ENCODE results near the gene MGAT4B. TPM values are rescaled to one million over a fixed set of nuclear protein-coding genes. Genes with fewer than 3 reads are reported as not detected.

The MGAT4B gene
- total and polyA plus RNA-seq, 2 donors (not counting 1 experiment from before 2014, with no cell fraction given) = 157 to 172 TPM

DNA sequence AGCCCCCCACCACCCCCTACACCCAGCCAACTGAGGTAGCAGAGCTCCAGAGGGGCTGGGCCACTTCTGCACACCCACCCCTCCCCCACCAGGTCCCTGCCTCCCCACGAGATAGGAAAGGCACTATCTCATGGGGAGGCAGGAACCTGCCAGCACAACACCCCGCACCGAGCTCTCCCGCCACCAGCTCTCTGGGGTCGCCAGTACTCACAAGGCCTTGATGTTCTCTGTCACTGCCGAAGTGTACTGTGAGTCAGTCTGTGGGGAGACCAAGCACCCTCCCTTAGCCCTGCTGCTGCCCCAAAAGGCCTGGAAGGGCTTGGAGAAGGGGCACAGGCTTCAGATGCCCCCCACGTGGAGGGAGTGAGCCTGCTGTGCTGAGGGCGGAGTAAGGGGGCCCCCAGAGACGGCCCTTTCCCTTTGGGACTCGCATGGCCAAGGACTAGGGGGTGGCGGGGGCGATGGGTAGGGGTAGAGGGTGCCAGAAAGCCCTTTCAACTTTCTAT is 5.9 kb downstream of the MGAT4B start:
- no peak overlapping the region for H2AFZ ChIP-seq (ENCODE audit: low read length)
- peaks cover 14% of the 10 kb centered on the region for H3K4me1 ChIP-seq (ENCODE audit: control insufficient read depth, extremely low read depth, insufficient read depth, low read length)
- H4K20me1 ChIP-seq (ENCODE audit: control insufficient read depth, extremely low read depth, insufficient read depth, low read length) = no peaks in the 10 kb centered on the region
- no peak for TF ChIP-seq EZH2 (IDR thresholded peaks at IDR 0.05; ENCODE audit: low read length, missing control alignments)
- TF ChIP-seq, protein P1, sequence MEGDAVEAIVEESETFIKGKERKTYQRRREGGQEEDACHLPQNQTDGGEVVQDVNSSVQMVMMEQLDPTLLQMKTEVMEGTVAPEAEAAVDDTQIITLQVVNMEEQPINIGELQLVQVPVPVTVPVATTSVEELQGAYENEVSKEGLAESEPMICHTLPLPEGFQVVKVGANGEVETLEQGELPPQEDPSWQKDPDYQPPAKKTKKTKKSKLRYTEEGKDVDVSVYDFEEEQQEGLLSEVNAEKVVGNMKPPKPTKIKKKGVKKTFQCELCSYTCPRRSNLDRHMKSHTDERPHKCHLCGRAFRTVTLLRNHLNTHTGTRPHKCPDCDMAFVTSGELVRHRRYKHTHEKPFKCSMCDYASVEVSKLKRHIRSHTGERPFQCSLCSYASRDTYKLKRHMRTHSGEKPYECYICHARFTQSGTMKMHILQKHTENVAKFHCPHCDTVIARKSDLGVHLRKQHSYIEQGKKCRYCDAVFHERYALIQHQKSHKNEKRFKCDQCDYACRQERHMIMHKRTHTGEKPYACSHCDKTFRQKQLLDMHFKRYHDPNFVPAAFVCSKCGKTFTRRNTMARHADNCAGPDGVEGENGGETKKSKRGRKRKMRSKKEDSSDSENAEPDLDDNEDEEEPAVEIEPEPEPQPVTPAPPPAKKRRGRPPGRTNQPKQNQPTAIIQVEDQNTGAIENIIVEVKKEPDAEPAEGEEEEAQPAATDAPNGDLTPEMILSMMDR (conservative IDR thresholded peaks at IDR 0.05 in 1 of 2, IDR thresholded peaks at IDR 0.05 in 1 of 2; ENCODE audit: low read depth in 1 of 2, low read length in 2 of 2) = no peak
- no peak for DNase-seq (ENCODE audit: low read depth in 2 of 2)
- H3K27me3 ChIP-seq (ENCODE audit: control insufficient read depth, insufficient read depth, low read length) = no peaks in the 10 kb centered on the region
- H3K79me2 ChIP-seq (ENCODE audit: control insufficient read depth, insufficient read depth, low read length) = peaks cover 39% of the 10 kb centered on the region
- H3K36me3 ChIP-seq (ENCODE audit: control insufficient read depth, insufficient read depth, low read length) = peaks cover 37% of the 10 kb centered on the region
- no peaks in the 10 kb centered on the region for H3K9me3 ChIP-seq (ENCODE audit: control insufficient read depth, insufficient read depth, low read depth, low read length)
- no peak overlapping the region for H3K4me2 ChIP-seq (ENCODE audit: extremely low read depth, insufficient read depth, low read length)
- no peak overlapping the region for H3K9ac ChIP-seq (ENCODE audit: insufficient read depth, low read length)
- no peak overlapping the region for H3K4me3 ChIP-seq (replicated peaks in 1 of 4; ENCODE audit: control extremely low read depth in 1 of 4, insufficient read depth in 1 of 4, low read depth in 3 of 4, low read length in 4 of 4)
- H3K27ac ChIP-seq (ENCODE audit: insufficient read depth, low read length) = no peak overlapping the region

DNA sequence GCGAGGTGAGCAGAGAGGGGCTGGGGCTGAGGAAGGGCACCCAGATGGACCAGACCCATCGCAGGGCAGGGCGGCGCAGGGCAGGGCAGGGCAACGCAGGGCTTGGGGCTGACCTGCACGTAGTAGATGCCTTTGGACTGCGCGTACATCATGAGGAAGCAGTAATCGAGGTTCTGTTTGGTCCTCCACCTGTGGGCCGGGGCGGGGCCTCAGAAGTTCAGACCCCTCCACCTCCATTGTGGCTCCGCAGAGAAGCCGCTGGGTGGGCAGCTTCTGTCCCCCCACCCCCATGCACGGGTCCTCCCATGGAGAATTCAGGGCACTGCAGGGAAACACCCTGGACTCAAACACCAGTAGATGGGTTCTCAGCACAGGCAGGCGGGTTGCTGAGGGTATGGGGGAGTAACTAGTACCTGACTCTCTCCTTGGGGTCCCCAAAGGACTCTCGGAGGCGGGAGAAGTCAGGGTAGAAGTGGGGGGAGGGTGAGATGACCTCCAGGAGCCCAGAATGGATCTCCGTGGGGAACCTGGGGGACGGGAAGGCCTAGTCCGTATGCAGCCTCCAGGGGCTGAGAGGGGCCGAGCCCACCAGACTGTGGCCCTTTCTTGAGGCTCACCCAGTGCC is 6.5 kb downstream of the MGAT4B start:
- Histone ChIP-seq H3K27ac (ENCODE audit: insufficient read depth, low read length) (no peak overlapping the region), H3K79me2 (ENCODE audit: control insufficient read depth, insufficient read depth, low read length) (peaks cover 33% of the 10 kb centered on the region), H3K4me1 (ENCODE audit: control insufficient read depth, extremely low read depth, insufficient read depth, low read length) (peaks cover 12% of the 10 kb centered on the region), H3K9me3 (ENCODE audit: control insufficient read depth, insufficient read depth, low read depth, low read length) (no peaks in the 10 kb centered on the region), H2AFZ (ENCODE audit: low read length) (no peak overlapping the region), H3K4me3 (replicated peaks in 1 of 4; ENCODE audit: control extremely low read depth in 1 of 4, insufficient read depth in 1 of 4, low read depth in 3 of 4, low read length in 4 of 4) (no peak overlapping the region), H4K20me1 (ENCODE audit: control insufficient read depth, extremely low read depth, insufficient read depth, low read length) (no peaks in the 10 kb centered on the region), H3K27me3 (ENCODE audit: control insufficient read depth, insufficient read depth, low read length) (no peaks in the 10 kb centered on the region), H3K4me2 (ENCODE audit: extremely low read depth, insufficient read depth, low read length) (no peak overlapping the region), H3K36me3 (ENCODE audit: control insufficient read depth, insufficient read depth, low read length) (peaks cover 37% of the 10 kb centered on the region), H3K9ac (ENCODE audit: insufficient read depth, low read length) (no peak overlapping the region)
- no peak for TF ChIP-seq EZH2 (IDR thresholded peaks at IDR 0.05; ENCODE audit: low read length, missing control alignments)
- TF ChIP-seq, protein P1 (conservative IDR thresholded peaks at IDR 0.05 in 1 of 2, IDR thresholded peaks at IDR 0.05 in 1 of 2; ENCODE audit: low read depth in 1 of 2, low read length in 2 of 2) = no peak
- DNase-seq (ENCODE audit: low read depth in 2 of 2) = no peak

- Histone ChIP-seq H3K4me1 (ENCODE audit: control insufficient read depth, extremely low read depth, insufficient read depth, low read length) (peaks cover 6% of the 10 kb centered on the region), H4K20me1 (ENCODE audit: control insufficient read depth, extremely low read depth, insufficient read depth, low read length) (no peaks in the 10 kb centered on the region), H3K9me3 (ENCODE audit: control insufficient read depth, insufficient read depth, low read depth, low read length) (no peaks in the 10 kb centered on the region), H3K27me3 (ENCODE audit: control insufficient read depth, insufficient read depth, low read length) (no peaks in the 10 kb centered on the region), H3K36me3 (ENCODE audit: control insufficient read depth, insufficient read depth, low read length) (peaks cover 37% of the 10 kb centered on the region), H3K4me2 (ENCODE audit: extremely low read depth, insufficient read depth, low read length) (no peak overlapping the region), H2AFZ (ENCODE audit: low read length) (no peak overlapping the region), H3K4me3 (replicated peaks in 1 of 4; ENCODE audit: control extremely low read depth in 1 of 4, insufficient read depth in 1 of 4, low read depth in 3 of 4, low read length in 4 of 4) (no peak overlapping the region), H3K27ac (ENCODE audit: insufficient read depth, low read length) (no peak overlapping the region), H3K9ac (ENCODE audit: insufficient read depth, low read length) (no peak overlapping the region), H3K79me2 (ENCODE audit: control insufficient read depth, insufficient read depth, low read length) (peaks cover 28% of the 10 kb centered on the region)
- no peak for DNase-seq (ENCODE audit: low read depth in 2 of 2)
- no peak for TF ChIP-seq EZH2 (IDR thresholded peaks at IDR 0.05; ENCODE audit: low read length, missing control alignments)
- TF ChIP-seq, protein P1 (conservative IDR thresholded peaks at IDR 0.05 in 1 of 2, IDR thresholded peaks at IDR 0.05 in 1 of 2; ENCODE audit: low read depth in 1 of 2, low read length in 2 of 2) = no peak
Observed at GRCh38 chr5:179799644-179799973, 7.1 kb downstream of the MGAT4B start.

Measured in fibroblast of lung (primary cell).